OCI-LY7 (cell line): Measurements from ENCODE around the gene SUPT4H1. TPM values are rescaled to one million over a fixed set of nuclear protein-coding genes. Genes with fewer than 3 reads are reported as not detected.

Experiments used
- BruUV-seq: library from RNA; stranded (reverse); fragments of 400-500 nt; replicated peaks from 2 replicates; lab custom pipeline; 2021; lab: Mats Ljungman, UMichigan
- CTCF ChIA-PET: fragments of 300-600 bp; sonication (Branson Sonifier 250); formaldehyde crosslinking; loops from one replicate; lab custom pipeline; 2022; ENCODE audit warnings: antibody characterized with exemption; ENCODE audit not compliant: unreplicated experiment; lab: Charles Lee
- POLR2A ChIA-PET: fragments of 300-600 bp; sonication (Branson Sonifier 250); formaldehyde crosslinking; loops from one replicate; lab custom pipeline; 2022; ENCODE audit warnings: antibody characterized with exemption; lab: Charles Lee
- DNase-seq: peaks from one replicate; pipeline ENCODE4 v3.0.0-alpha.2; 2015; ENCODE audit warnings: low spot score
- H2AFZ ChIP-seq: fragments of 200-600 bp; sonication (generic), shearing (Covaris generic); 2 replicates; pipeline ENCODE4 v1.6.1; 2014; ENCODE audit warnings: mild to moderate bottlenecking, antibody characterized with exemption, low read length, moderate library complexity
- H3K27ac ChIP-seq: fragments of 200-600 bp; sonication (generic); 2 replicates; pipeline ENCODE4 v1.5.1; 2014; ENCODE audit warnings: mixed run types, low read depth, mild to moderate bottlenecking, moderate library complexity, low read length, inconsistent platforms; ENCODE audit not compliant: poor library complexity, severe bottlenecking
- H3K36me3 ChIP-seq: fragments of 200-600 bp; sonication (generic); 2 replicates; pipeline ENCODE4 v1.6.1; 2014; ENCODE audit warnings: mild to moderate bottlenecking, antibody characterized with exemption, low read length, moderate library complexity, mixed read lengths; ENCODE audit not compliant: insufficient read depth
- H3K4me1 ChIP-seq: fragments of 200-600 bp; sonication (generic); 2 replicates; pipeline ENCODE4 v1.5.1; 2014; ENCODE audit warnings: mild to moderate bottlenecking, low read length; ENCODE audit not compliant: insufficient read depth, poor library complexity, severe bottlenecking
- H3K4me2 ChIP-seq: fragments of 200-600 bp; sonication (generic); 2 replicates; pipeline ENCODE4 v1.6.1; 2014; ENCODE audit warnings: mild to moderate bottlenecking, low read length
- H3K4me3 ChIP-seq: fragments of 200-600 bp; sonication (generic); 2 replicates; pipeline ENCODE4 v1.5.1; 2014; ENCODE audit warnings: mild to moderate bottlenecking, low read depth, low read length; ENCODE audit not compliant: poor library complexity, severe bottlenecking
- H3K79me2 ChIP-seq: fragments of 200-600 bp; sonication (generic); 2 replicates; pipeline ENCODE4 v1.6.1; 2016; ENCODE audit warnings: low read depth, mild to moderate bottlenecking, low read length, moderate library complexity, mixed read lengths; ENCODE audit not compliant: insufficient read depth
- H3K9me2 ChIP-seq: fragments of 200-600 bp; sonication (generic); 2 replicates; pipeline ENCODE4 v1.6.1; 2016; ENCODE audit warnings: mild to moderate bottlenecking, low read length, mixed read lengths; ENCODE audit not compliant: insufficient read depth
- H3K9me3 ChIP-seq: fragments of 200-600 bp; sonication (generic); 2 replicates; pipeline ENCODE4 v1.6.1; 2014; ENCODE audit warnings: mild to moderate bottlenecking, mixed run types, low read length, mixed read lengths
- H4K20me1 ChIP-seq: fragments of 200-600 bp; sonication (generic); 2 replicates; pipeline ENCODE4 v1.6.1; 2014; ENCODE audit warnings: mild to moderate bottlenecking, antibody characterized with exemption, low read length, moderate library complexity, mixed read lengths; ENCODE audit not compliant: insufficient read depth
- EZH2phosphoT487 ChIP-seq: fragments of 200-600 bp; sonication (generic); IDR thresholded peaks from 2 replicates; pipeline ENCODE4 v1.6.1; 2018; ENCODE audit warnings: low read depth, borderline replicate concordance, mild to moderate bottlenecking, mixed run types, antibody characterized with exemption, low read length, moderate library complexity, mixed read lengths
- intact Hi-C: fragments of 100-400 bp; cut with micrococcal nuclease; formaldehyde crosslinking; loops from one replicate; pipeline ENCODE4 v1.10.0; 2022; ENCODE audit not compliant: unreplicated experiment
- total RNA-seq, 2 experiments: library from RNA; depleted of rRNA in 1 of 2; stranded (reverse); fragments of >200 nt in 1 of 2; shearing (Covaris generic) in 1 of 2; gene quantifications; 2 replicates each; pipeline ENCODE4 v1.2.3, GENCODE V29; 2014 to 2022
- TF ChIP-seq, protein P1 (sequence below): fragments of 200-600 bp; sonication (generic); conservative IDR thresholded peaks from 2 replicates; pipeline ENCODE4 v1.5.1; 2014; ENCODE audit warnings: mild to moderate bottlenecking, antibody characterized with exemption, low read length, moderate library complexity, mixed read lengths

SUPT4H1 gene
- total RNA-seq, 2 experiments from 2014 or later: 56.5 to 65.5 TPM

DNA sequence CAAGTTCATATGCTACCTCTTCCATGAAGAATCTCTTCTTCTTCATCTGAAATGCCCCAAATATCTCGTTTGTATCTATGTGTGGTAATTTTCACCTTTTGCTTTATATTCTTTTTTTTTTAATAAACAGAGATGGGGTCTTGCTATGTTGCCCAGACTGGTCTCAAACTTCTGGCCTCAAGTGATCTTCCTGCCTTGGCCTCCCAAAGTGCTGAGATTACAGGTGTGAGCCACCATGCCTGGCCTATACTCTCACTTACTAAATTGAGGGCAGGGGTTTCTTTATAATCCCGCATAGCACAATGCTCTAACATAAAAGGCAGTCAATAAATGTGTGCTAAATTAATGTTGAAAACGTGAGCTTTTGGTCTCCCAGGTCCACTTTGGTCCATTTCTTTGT is 34.7 kb upstream of the SUPT4H1 start:
- H2AFZ ChIP-seq: no peak overlapping the region
- CTCF ChIA-PET: no interaction called here

DNA sequence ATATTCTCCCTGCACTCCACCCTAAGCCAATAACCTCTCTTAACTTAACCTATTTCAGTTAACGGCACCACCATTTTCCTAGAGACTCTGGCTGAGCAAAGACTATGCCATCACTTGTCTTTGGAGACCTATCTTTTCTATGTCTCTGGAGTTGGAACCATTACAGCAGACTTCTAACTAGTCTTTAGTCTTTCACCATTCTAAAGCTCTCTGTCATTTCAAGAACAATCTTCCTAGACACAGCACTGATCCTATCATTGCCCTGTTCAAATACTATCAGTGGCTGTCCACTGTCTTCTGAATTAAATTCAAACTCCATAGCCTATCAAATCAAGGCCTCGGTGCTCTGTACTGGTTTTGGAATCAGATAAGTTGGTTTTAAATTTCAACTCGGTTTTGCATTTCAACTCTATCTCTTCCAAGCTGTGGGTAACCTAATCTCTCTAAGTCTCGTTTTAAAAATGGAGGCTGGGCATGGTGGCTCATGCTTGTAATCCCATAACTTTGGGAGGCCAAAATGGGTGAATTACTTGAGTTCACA is 33.4 kb upstream of the SUPT4H1 start:
- Histone ChIP-seq H4K20me1 (no peaks in the 10 kb centered on the region), H3K9me3 (no peaks in the 10 kb centered on the region), H3K4me2 (no peak overlapping the region), H3K9me2 (no peaks in the 10 kb centered on the region), H3K36me3 (no peaks in the 10 kb centered on the region), H3K4me3 (no peak overlapping the region), H3K79me2 (no peaks in the 10 kb centered on the region), H2AFZ (no peak overlapping the region), H3K27ac (no peak overlapping the region), H3K4me1 (peaks cover 20% of the 10 kb centered on the region)
- no peak for TF ChIP-seq EZH2phosphoT487
- TF ChIP-seq, protein P1, sequence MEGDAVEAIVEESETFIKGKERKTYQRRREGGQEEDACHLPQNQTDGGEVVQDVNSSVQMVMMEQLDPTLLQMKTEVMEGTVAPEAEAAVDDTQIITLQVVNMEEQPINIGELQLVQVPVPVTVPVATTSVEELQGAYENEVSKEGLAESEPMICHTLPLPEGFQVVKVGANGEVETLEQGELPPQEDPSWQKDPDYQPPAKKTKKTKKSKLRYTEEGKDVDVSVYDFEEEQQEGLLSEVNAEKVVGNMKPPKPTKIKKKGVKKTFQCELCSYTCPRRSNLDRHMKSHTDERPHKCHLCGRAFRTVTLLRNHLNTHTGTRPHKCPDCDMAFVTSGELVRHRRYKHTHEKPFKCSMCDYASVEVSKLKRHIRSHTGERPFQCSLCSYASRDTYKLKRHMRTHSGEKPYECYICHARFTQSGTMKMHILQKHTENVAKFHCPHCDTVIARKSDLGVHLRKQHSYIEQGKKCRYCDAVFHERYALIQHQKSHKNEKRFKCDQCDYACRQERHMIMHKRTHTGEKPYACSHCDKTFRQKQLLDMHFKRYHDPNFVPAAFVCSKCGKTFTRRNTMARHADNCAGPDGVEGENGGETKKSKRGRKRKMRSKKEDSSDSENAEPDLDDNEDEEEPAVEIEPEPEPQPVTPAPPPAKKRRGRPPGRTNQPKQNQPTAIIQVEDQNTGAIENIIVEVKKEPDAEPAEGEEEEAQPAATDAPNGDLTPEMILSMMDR: no peak
- BruUV-seq: no TSS peak
- ChIA-PET CTCF (no interaction called here), POLR2A (no interaction called here)
- intact Hi-C loops: no loop called here
- DNase-seq: no peak

More for the DNA sequence above, 34.7 kb upstream of the SUPT4H1 start:
- Histone ChIP-seq H4K20me1 (no peaks in the 10 kb centered on the region), H3K9me3 (no peaks in the 10 kb centered on the region), H3K79me2 (no peaks in the 10 kb centered on the region), H3K9me2 (no peaks in the 10 kb centered on the region), H3K4me1 (peaks cover 20% of the 10 kb centered on the region), H3K36me3 (no peaks in the 10 kb centered on the region), H3K4me3 (no peak overlapping the region), H3K4me2 (no peak overlapping the region), H3K27ac (no peak overlapping the region)
- no peak for DNase-seq
- intact Hi-C loops: no loop called here
- TF ChIP-seq, protein P1: no peak
- no peak for TF ChIP-seq EZH2phosphoT487
- BruUV-seq: no TSS peak
- POLR2A ChIA-PET: no interaction called here

DNA sequence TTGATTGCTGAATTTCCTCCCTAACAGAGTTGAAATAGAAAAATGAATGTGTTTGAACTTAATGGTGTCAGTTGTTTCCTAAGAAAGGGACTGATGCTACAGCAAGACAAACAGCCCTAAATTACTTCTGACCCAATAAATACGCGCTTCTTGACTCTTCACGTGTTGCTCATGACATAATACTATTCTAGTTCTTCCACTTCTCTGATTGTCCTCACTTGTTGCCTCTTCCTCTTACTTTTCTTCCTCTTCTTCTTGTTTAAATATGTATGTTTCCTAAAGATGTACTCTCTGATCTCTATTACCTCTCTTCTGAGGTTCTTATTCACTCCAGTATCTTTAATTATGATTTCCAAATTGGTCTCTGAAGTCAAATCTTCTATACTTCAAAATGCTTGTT is 32.9 kb upstream of the SUPT4H1 start:
- Histone ChIP-seq H2AFZ (no peak overlapping the region), H3K4me2 (no peak overlapping the region), H3K27ac (no peak overlapping the region), H3K79me2 (no peaks in the 10 kb centered on the region), H3K9me3 (no peaks in the 10 kb centered on the region), H3K4me1 (peaks cover 20% of the 10 kb centered on the region), H3K4me3 (no peak overlapping the region), H4K20me1 (no peaks in the 10 kb centered on the region), H3K36me3 (no peaks in the 10 kb centered on the region), H3K9me2 (no peaks in the 10 kb centered on the region)
- POLR2A ChIA-PET: interaction anchor here (0.7 to 1.6 kb wide), 5 partner anchors 12 to 62 kb away, joined by 3 to 10 read pairs (median 3); no protein-coding TSS in a partner anchor
- DNase-seq: no peak
- TF ChIP-seq EZH2phosphoT487: no peak
- TF ChIP-seq, protein P1: no peak
- BruUV-seq: no TSS peak
- CTCF ChIA-PET: no interaction called here
- intact Hi-C loops: no loop called here
